Stimulated activated CD4-positive, alpha-beta T cell treated with anti-CD3 and anti-CD28 coated beads, Interleukin-4, amount 100 ng/mL, for 24 hours (primary cell): Measurements from ENCODE around the gene PARP2.
"Not testable (repeated sequence)": the region's sequence is repeated elsewhere in the genome, so short reads cannot be mapped to it uniquely, and the experiment has no call there.

Experiments
- DNase-seq: peaks from one replicate; pipeline ENCODE4 v3.0.0-alpha.2; 2020

Gene PARP2

GRCh38 chr14:20343092-20343861 lies at the start of gene PARP2:
TSS of gene PARP2 (plus strand) at chr14:20343635. CDS start at chr14:20343642, 7 bp downstream.
- DNase-seq, result peak; percentile 95

DNA sequence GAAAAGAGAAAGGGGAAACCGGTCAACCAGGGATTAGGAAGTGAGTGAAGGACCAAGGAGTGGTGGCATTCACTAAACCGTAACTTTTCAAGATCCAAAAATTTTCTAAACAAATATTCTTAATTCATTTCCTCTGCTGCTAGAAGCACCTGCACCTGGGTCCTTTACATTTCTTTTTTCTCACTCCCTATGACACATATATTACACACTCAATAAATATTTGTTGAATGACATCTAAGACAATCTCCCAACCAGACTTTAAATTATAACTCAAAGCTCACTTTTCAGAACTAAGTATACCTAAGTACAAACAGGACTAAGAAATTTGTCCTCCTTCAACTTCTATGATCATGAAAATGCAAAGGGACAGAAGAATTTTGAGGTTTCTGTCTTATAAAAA lies 48.8 kb upstream of the PARP2 start:
- DNase-seq, result no peak

- DNase-seq, result no peak
Measured at GRCh38 chr14:20295067-20295466, 48.4 kb upstream of the PARP2 start.

DNA sequence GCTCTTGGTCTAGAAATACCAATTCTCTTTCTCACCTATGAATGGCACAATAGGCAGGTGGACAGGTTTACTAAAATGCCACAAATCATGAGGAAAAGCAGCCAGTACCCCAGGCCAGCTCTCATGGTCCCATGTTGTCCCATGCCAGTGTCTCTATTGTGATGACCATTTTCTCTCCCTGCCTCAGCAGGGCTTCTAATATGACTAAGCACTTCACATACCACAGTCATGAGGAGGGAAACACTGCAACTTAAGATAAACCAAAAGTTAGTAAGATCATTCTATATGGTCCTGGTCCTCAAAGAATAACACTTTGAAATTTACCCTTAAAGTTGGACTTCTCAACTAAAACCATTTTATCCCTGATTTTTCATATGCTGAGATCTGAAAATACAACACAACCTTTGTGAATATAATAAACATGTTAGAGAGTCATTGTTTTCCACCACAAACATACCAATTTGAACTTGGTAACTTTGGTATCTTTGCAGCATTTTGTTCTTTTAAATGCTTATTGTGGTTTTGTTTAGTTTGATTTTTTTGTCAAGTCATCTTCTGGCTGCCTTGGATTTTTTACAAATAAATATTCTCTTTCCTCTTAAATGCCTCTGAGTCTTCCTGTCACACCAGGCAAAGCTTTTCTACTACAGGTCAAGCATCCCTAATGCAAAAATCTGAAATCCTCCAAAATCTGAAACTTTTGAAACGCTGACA lies 41.2 kb upstream of the PARP2 start:
- no peak for DNase-seq

DNA sequence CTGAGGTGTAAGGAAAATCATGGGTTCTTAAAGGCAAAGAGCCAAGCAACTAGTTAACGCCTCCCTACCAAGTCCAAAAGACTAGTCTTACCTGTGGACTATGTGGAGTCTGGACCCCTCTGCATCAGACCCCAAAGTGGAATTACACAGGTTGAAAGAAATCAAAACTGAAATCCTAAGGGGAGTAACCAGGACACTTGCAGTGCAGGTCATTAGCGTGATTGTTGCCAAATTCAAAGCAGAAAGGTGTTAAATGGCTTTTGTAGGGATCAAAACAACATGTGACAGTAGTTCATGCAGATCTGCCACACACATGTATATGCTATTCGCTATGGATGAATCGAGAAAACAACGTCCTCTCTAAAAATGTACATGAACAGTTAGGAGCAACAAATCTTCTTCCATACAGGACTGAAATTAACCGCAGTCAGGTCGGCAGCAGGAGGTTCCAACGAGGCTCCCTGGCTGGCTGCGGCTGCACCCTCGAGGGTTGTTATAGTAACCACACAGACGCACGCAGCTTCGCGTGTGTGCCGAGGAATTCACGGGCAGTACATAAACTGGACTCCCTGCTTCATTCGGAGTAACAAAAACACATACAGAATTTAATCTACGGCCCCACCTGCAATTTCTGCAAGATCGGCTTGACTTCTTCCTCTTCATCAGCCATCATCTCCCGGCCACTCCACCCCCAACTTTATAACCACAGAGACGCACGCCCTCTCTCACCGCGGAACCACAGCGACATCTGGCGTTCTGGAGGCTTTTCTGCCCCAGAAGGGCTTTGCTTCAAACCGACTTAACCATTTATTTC lies 38.0 kb upstream of the PARP2 start, which contains the start of gene TTC5:
Gene TTC5, minus strand, starts transcription at position 687 of the 814 bp plus-strand sequence. Its CDS starts 14 bp downstream, at position 673.
- peak; percentile 92 for DNase-seq

DNA sequence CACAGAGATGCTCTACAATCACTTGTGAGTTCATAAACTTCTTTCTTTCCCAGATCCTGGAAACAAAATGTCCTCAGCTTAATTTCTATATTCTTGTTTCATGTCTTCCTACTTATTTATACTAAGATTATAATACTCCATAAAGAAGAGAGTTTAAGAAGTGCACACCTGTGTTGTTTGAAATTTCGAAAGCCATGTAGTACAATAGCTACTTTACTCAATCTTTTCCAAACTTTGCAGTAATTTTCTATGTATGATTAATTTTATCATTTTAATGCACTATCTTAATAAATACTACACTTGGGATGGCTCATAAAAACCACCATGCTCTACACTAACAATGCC lies 37.4 kb upstream of the PARP2 start:
- DNase-seq, result no peak

DNA sequence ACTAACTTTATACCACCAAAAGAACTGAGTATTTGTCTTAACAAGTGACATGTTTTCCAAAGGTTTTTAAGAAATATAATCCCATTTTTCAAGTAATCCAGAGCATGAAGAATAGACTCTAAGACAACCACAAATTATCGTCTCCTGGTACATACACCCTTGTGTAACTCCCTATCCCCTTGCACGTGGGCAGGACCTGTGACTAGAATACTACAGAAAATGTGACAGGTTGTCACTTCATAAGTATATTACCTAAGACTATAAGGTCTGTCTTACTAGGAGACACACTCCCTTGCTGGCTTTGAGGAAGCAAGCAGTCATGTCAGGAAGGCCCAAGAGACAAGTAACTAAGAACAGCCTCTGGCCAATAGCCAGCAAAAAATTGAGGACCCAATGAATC lies 29.4 kb upstream of the PARP2 start:
- no peak for DNase-seq

DNA sequence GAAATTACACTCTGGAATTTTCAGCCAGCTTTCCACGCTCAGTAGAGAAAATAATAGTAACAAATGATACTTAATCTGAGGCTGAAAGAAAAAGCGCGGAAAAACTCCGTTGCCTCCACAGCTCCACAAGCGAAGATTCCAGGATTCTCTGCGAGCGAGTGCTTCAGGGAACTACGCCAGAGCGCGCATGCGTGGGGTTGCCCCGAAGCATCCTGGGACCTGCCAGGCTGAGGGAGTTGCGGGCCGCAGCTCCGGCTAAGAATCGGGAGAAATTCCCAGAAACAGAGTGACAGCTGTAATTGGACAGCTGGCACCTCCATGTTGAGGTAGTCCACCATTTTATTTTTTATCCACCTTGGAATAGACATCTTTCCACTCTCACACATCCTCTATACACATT lies 25.7 kb upstream of the PARP2 start:
- no peak for DNase-seq

- peak; percentile 45 for DNase-seq
Measured at GRCh38 chr14:20327005-20327869, 16.2 kb upstream of the PARP2 start.

GRCh38 chr14:20328705-20329104 lies 14.7 kb upstream of the PARP2 start:
- DNase-seq, result no peak

GRCh38 chr14:20329355-20329754 lies 14.1 kb upstream of the PARP2 start:
- no peak for DNase-seq

- no peak for DNase-seq
Measured at GRCh38 chr14:20331053-20331613, 12.3 kb upstream of the PARP2 start.

DNA sequence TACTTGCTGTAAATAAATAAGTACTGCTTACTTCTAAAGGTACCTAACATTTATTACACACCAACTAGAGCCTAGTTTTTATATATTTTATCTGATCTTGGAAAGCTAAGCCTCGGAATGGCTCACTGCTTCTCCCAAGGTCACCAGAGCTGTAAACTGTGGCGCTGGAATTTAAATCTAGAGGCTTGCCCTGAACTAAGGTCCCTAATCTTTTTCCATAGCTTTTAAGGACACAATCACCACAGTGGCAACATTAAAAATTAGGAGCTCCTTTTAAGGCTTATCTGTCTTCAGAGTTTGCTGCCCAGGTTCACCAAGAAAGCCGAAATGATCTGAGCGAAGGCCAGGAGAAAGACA lies 11.0 kb upstream of the PARP2 start:
- DNase-seq, result no peak

- peak; percentile 62 for DNase-seq
Measured at GRCh38 chr14:20332788-20333493, 10.5 kb upstream of the PARP2 start, which contains the start of gene CCNB1IP1. TSS of gene CCNB1IP1 (minus strand) at chr14:20333279. CDS start at chr14:20316523, 16,756 bp downstream.

DNA sequence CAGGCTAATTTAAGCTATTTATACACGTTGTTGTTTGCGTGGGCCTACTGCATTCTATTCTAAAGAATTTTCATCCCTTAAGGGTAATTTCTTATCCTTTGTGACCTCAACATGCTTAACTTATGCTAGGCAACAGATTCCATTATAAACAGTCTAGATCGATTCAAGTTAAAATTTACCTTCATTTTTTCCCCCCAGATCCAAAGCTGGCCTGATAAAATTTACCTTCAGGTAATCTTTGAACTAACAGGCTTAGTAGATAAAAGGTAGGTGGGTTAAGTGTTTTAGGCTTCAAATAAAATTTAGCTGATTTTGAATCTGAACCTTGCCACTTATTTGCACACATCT lies 10.0 kb upstream of the PARP2 start:
- DNase-seq, result no peak

DNA sequence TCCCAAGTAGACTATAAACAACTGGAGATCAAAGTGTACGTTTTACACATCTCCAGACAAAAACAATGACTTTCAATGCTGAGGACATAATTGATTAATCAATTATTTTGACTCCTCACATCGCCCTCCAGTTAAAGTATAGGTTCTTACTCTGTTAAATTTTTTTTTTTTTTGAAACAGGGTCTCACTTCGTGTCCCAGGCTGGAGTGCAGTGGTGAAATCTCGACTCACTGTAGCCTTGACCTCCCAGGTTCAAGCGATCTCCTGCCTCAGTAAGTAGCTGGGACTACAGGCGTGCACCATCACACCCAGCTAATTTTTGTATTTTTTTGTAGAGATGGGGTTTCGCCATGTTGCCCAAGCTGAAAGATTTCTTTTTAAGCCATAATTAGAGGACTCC lies 9.4 kb upstream of the PARP2 start:
- DNase-seq, result no peak

GRCh38 chr14:20341032-20341431 lies 2.4 kb upstream of the PARP2 start:
- not testable (repeated sequence) for DNase-seq

DNA sequence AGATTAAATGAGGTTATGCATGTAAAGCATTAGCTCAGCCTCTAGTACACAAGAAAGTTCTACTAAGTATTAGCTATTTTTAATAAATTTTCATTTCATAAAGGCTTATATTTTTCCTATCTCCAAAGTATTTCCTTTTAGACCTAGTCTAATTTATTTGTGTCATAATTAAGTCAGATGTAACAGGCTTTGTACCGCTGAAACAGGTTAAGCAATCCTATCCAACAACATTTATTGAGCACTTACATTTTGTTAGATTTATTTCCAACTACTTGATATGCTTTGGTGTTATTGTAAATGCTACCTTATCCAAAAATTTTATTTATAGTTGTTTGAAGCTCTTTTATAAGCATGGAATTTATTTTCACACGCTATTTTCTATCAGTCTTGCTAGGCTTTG lies 1.8 kb upstream of the PARP2 start:
- DNase-seq, result no peak

DNA sequence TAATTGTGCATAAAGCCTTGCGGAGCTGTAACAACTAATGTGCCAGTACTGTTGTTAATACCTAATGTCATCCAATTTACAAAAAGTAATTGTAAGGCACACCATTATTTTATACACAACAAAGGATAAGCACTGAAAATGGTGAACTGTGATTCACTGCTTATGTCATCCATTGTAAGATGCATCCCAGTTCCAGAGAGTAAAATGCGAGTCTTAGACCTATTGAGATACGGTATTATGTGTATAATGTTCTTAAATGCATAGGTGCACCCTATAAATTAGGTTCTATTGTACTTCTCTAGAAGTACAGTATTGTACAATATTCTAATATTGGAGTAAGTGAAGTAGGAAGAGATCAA lies 406 bp downstream of the PARP2 start:
- no peak for DNase-seq

DNA sequence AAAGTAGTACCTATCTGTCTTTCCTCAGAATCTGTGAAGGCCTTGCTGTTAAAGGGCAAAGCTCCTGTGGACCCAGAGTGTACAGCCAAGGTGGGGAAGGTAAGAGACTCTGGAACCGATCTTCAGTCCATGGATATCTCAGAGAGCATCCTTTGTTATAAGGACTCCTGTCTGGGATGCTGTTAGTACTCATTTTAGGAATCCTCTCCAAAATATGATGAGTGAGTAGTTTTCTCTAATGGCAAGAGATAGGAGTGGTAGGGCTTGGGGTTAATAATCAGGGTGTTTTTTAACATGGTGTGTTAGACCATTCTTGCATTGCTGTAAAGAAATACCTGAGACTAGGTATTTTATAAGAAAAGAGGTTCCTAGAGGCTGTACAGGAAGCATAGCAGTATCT lies 1.9 kb downstream of the PARP2 start:
- DNase-seq, result no peak

DNA sequence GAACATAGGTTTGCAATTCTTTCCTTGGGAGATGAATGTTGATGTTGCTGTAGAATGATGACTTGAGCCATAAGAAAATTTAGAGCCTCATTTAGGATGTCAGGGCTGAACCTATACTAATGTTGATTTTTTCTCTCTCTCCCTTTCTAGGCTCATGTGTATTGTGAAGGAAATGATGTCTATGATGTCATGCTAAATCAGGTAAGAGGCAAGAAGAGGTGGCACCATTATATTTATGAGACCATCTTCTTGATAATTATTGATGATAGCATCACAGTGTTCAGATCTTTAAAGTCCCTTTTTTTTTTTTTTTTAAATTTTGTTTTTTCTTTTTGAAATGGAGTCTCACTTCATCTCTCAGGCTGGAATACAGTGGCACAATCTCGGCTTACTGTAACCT lies 3.3 kb downstream of the PARP2 start:
- no peak for DNase-seq

GRCh38 chr14:20347747-20348146 lies 4.3 kb downstream of the PARP2 start:
- DNase-seq, result no peak
